Mucosa of stomach (tissue), 1 donor: ENCODE measurements around the gene VWA5A.

Experiments used
- H3K27me3 ChIP-seq: one replicate; pipeline ENCODE4 v1.7.0; 2013; ENCODE audit warnings: mild to moderate bottlenecking, low read length; ENCODE audit not compliant: control insufficient read depth, insufficient read depth
- H3K36me3 ChIP-seq: one replicate; pipeline ENCODE4 v1.7.0; 2013; ENCODE audit warnings: low read length; ENCODE audit not compliant: control insufficient read depth, insufficient read depth
- H3K4me1 ChIP-seq: one replicate; pipeline ENCODE4 v1.7.0; 2013; ENCODE audit warnings: mild to moderate bottlenecking, low read length; ENCODE audit not compliant: control insufficient read depth, insufficient read depth
- H3K4me3 ChIP-seq: one replicate; pipeline ENCODE4 v1.7.0; 2013; ENCODE audit warnings: low read length
- H3K9ac ChIP-seq: one replicate; pipeline ENCODE4 v1.7.0; 2013; ENCODE audit warnings: mild to moderate bottlenecking, low read length, moderate library complexity
- H3K9me3 ChIP-seq: one replicate; pipeline ENCODE4 v1.7.0; 2013; ENCODE audit warnings: mild to moderate bottlenecking, low read length, moderate library complexity; ENCODE audit not compliant: control insufficient read depth
- donor health status: Pancreatic carcinoma.

Gene VWA5A

GRCh38 chr11:124114942-124115781, at the start of gene VWA5A:
TSS of gene VWA5A (plus strand) at chr11:124115450. CDS start at chr11:124117512, 2,062 bp downstream.
- Histone ChIP-seq H3K9ac (peak within 1 kb of the TSS; percentile 79), H3K4me3 (peak within 1 kb of the TSS; percentile 75), H3K27me3 (no peaks in the 10 kb centered on the region), H3K9me3 (no peaks in the 10 kb centered on the region), H3K4me1 (no peaks in the 10 kb centered on the region), H3K36me3 (no peaks in the 10 kb centered on the region)

GRCh38 chr11:124068601-124069110, 46.6 kb upstream of the VWA5A start:
- Histone ChIP-seq H3K36me3 (no peaks in the 10 kb centered on the region), H3K27me3 (no peaks in the 10 kb centered on the region), H3K9ac (no peak overlapping the region), H3K4me3 (no peak overlapping the region), H3K9me3 (no peaks in the 10 kb centered on the region), H3K4me1 (peaks cover 7% of the 10 kb centered on the region)

GRCh38 chr11:124069429-124070401, 45.5 kb upstream of the VWA5A start:
- Histone ChIP-seq H3K4me1 (peaks cover 7% of the 10 kb centered on the region), H3K27me3 (no peaks in the 10 kb centered on the region), H3K36me3 (no peaks in the 10 kb centered on the region), H3K9me3 (no peaks in the 10 kb centered on the region), H3K9ac (peak overlapping the region; percentile 33), H3K4me3 (no peak overlapping the region)

- Histone ChIP-seq H3K9me3 (no peaks in the 10 kb centered on the region), H3K9ac (no peak overlapping the region), H3K4me1 (peaks cover 7% of the 10 kb centered on the region), H3K36me3 (no peaks in the 10 kb centered on the region), H3K4me3 (no peak overlapping the region), H3K27me3 (peaks cover 9% of the 10 kb centered on the region)
Observed at GRCh38 chr11:124070915-124071622, 44.2 kb upstream of the VWA5A start.

DNA sequence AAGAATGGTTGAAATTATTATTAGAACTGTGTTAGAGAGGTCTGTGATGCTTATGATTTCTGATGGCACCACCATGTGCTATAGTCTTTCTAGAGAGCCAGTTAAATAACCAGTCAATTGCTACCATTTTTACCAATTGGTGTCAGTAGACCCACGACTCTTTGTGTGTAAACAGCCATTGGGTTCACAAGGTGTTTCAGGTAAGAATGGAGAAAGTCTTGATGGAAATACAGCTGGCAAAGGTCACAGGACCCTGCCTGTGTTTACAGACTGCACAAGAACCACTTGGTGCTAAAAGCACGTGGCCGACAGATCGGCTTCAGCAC, 43.7 kb upstream of the VWA5A start:
- Histone ChIP-seq H3K4me3 (no peak overlapping the region), H3K9ac (no peak overlapping the region), H3K36me3 (no peaks in the 10 kb centered on the region), H3K27me3 (peaks cover 12% of the 10 kb centered on the region), H3K9me3 (no peaks in the 10 kb centered on the region), H3K4me1 (peaks cover 7% of the 10 kb centered on the region)

- Histone ChIP-seq H3K9ac (no peak overlapping the region), H3K27me3 (peaks cover 12% of the 10 kb centered on the region), H3K9me3 (no peaks in the 10 kb centered on the region), H3K36me3 (no peaks in the 10 kb centered on the region), H3K4me1 (peaks cover 7% of the 10 kb centered on the region), H3K4me3 (no peak overlapping the region)
Observed at GRCh38 chr11:124072147-124072546, 43.1 kb upstream of the VWA5A start.

DNA sequence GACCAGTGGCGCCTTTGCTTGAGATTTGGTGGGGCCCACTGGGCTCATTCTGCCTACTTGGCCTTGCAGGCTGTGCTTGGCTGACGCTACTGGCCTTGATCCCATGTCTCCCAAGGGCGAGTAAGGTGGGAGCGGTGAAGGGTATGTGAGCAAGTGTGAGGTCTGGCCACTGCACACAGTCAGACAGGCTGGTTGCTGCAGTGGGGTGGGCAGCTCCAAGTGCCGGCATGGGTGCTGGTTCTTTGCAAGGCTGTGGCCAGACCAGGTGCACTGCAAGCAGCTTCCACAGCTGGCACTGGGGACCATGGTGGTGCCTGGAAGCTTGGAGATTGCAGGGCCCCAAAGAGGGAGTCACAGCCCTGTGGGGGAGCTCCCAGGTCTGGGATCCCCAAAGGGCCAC, 40.7 kb upstream of the VWA5A start:
- Histone ChIP-seq H3K36me3 (no peaks in the 10 kb centered on the region), H3K27me3 (peaks cover 19% of the 10 kb centered on the region), H3K9me3 (no peaks in the 10 kb centered on the region), H3K4me3 (no peak overlapping the region), H3K9ac (no peak overlapping the region), H3K4me1 (peaks cover 6% of the 10 kb centered on the region)

DNA sequence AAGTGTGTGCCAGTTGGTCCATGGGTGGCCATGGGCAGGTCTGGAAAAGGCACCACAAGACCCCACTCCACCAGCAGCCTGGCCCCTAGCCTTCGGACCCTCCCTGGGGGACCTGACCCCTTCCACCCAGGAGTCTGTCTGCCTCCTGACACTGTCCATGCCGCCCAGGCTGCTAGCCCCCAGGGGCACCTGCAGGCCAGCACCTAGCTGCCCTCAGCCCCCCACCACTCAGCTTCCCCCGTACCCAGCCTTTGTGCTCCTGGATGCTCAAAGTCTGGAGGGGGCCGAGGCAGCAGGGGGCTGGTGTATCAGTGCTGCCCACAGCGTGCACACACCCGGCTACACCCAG, 39.8 kb upstream of the VWA5A start:
- Histone ChIP-seq H3K36me3 (no peaks in the 10 kb centered on the region), H3K4me1 (no peaks in the 10 kb centered on the region), H3K27me3 (peaks cover 19% of the 10 kb centered on the region), H3K9ac (no peak overlapping the region), H3K9me3 (no peaks in the 10 kb centered on the region), H3K4me3 (no peak overlapping the region)

GRCh38 chr11:124075841-124076651, 39.2 kb upstream of the VWA5A start:
- H3K9me3 ChIP-seq = no peaks in the 10 kb centered on the region
- H3K36me3 ChIP-seq = no peaks in the 10 kb centered on the region
- no peaks in the 10 kb centered on the region for H3K4me1 ChIP-seq
- H3K27me3 ChIP-seq = peaks cover 19% of the 10 kb centered on the region
- H3K4me3 ChIP-seq = no peak overlapping the region
- peak overlapping the region; percentile 51 for H3K9ac ChIP-seq

DNA sequence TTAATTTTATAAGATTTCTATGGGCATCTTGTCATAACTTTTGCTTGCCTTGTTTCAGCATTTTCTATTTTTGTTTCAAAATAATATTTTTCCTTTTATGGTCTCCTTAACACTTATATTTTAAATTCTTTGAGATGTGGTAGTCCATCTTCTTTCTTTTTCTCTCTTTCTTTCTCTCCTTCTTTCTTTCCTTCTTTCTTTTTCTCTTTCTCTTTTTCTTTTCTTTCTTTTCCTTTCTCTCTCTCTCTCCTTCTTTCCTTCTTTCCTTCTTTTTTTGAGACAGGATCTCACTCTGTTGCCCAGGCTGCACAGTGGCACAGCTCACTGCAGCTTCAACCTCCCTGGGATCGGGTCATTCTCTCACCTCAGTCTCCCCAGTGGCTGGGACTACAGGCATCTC, 38.0 kb upstream of the VWA5A start:
- Histone ChIP-seq H3K4me3 (no peak overlapping the region), H3K36me3 (no peaks in the 10 kb centered on the region), H3K4me1 (no peaks in the 10 kb centered on the region), H3K9me3 (no peaks in the 10 kb centered on the region), H3K9ac (no peak overlapping the region), H3K27me3 (peaks cover 19% of the 10 kb centered on the region)

DNA sequence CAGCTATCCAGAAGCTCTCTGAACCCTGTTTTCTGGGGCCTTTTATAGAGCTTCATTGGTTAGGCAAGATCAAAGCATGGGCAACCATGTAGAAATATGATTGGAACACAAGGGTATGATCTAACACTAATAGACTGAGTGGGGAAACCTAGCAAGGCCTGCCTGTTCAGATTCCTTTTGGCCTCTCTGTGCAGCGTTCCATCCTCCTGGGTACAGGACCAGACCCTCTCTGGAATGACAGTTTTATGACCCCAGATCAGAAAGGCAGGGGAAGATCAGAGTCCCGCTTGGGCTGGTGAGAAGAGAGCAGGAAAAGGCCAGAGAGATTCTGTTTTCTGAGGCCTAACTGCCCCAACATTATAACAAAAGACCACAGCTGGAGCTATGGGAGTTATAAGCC, 36.7 kb upstream of the VWA5A start:
- Histone ChIP-seq H3K4me1 (no peaks in the 10 kb centered on the region), H3K36me3 (no peaks in the 10 kb centered on the region), H3K4me3 (no peak overlapping the region), H3K9ac (no peak overlapping the region), H3K9me3 (no peaks in the 10 kb centered on the region), H3K27me3 (peaks cover 19% of the 10 kb centered on the region)
